HUES64 (cell line): ENCODE measurements around the gene MACROD2.
"Not testable (repeated sequence)": the region's sequence is repeated elsewhere in the genome, so short reads cannot be mapped to it uniquely, and the experiment has no call there.

Experiments
- H3K27ac ChIP-seq: 2 replicates; pipeline ENCODE4 v1.7.0; 2013; ENCODE audit warnings: low read depth, low read length, inconsistent platforms
- H3K27me3 ChIP-seq: 2 replicates; pipeline ENCODE4 v1.6.1; 2013; ENCODE audit warnings: mild to moderate bottlenecking, low read length; ENCODE audit not compliant: insufficient read depth
- H3K36me3 ChIP-seq: 2 replicates; pipeline ENCODE4 v1.6.1; 2013; ENCODE audit warnings: mild to moderate bottlenecking, low read length; ENCODE audit not compliant: insufficient read depth
- H3K4me1 ChIP-seq: 2 replicates; pipeline ENCODE4 v1.6.1; 2013; ENCODE audit warnings: mild to moderate bottlenecking, low read length, moderate library complexity; ENCODE audit not compliant: insufficient read depth
- H3K4me3 ChIP-seq: 2 replicates; pipeline ENCODE4 v1.5.1; 2013; ENCODE audit warnings: mild to moderate bottlenecking, low read length, moderate library complexity
- H3K9ac ChIP-seq: 2 replicates; pipeline ENCODE4 v1.6.1; 2013; ENCODE audit warnings: mild to moderate bottlenecking, low read depth, low read length
- H3K9me3 ChIP-seq: 2 replicates; pipeline ENCODE4 v1.6.1; 2013; ENCODE audit warnings: low read depth, low read length; ENCODE audit not compliant: insufficient read depth
- WGBS: fragments of 150-250, 120-280 bp; methylation state at CpG from one replicate; pipeline ENCODE4 v1.1.7; 2013; ENCODE audit warnings: missing lambda C conversion rate; 5-methylcytosine and 5-hydroxymethylcytosine counted together

Gene MACROD2

GRCh38 chr20:15528391-15529111 is 1533.2 kb downstream of the MACROD2 start:
- WGBS, result 84% methylated on average over 3 of the region's 4 CpGs

GRCh38 chr20:15535863-15536262 is 1540.5 kb downstream of the MACROD2 start:
- H3K27me3 ChIP-seq, result no peaks in the 10 kb centered on the region
- 96% methylated on average over 3 of the region's 3 CpGs for WGBS
- no peak overlapping the region for H3K4me3 ChIP-seq
- no peaks in the 10 kb centered on the region for H3K9me3 ChIP-seq
- H3K4me1 ChIP-seq, result no peaks in the 10 kb centered on the region
- H3K36me3 ChIP-seq, result no peaks in the 10 kb centered on the region
- H3K9ac ChIP-seq, result no peak overlapping the region
- H3K27ac ChIP-seq, result no peak overlapping the region

More at GRCh38 chr20:15528391-15529111, 1533.2 kb downstream of the MACROD2 start:
- Histone ChIP-seq H3K27ac (no peak overlapping the region), H3K9ac (no peak overlapping the region), H3K27me3 (no peaks in the 10 kb centered on the region), H3K4me3 (no peak overlapping the region), H3K9me3 (no peaks in the 10 kb centered on the region), H3K36me3 (no peaks in the 10 kb centered on the region), H3K4me1 (no peaks in the 10 kb centered on the region)

GRCh38 chr20:15537200-15537599 is 1541.9 kb downstream of the MACROD2 start:
- H3K4me1 ChIP-seq, H3K27ac ChIP-seq, H3K9ac ChIP-seq, H3K27me3 ChIP-seq, H3K9me3 ChIP-seq, H3K4me3 ChIP-seq, H3K36me3 ChIP-seq: not testable (repeated sequence)
- 83% methylated on average over 1 of the region's 1 CpG for WGBS

- no peaks in the 10 kb centered on the region; the same call in 1 of the 2 replicates for H3K9me3 ChIP-seq
- no peaks in the 10 kb centered on the region for H3K4me1 ChIP-seq
- no peak overlapping the region for H3K4me3 ChIP-seq
- no peak overlapping the region for H3K9ac ChIP-seq
- H3K27ac ChIP-seq, result no peak overlapping the region
- H3K36me3 ChIP-seq, result no peaks in the 10 kb centered on the region
- no peaks in the 10 kb centered on the region for H3K27me3 ChIP-seq
- whole genome bisulfite sequencing, result 98% methylated on average over 5 of the region's 5 CpGs
These were observed 1547.3 kb downstream of the MACROD2 start for GRCh38 chr20:15542655-15543054.

GRCh38 chr20:15544742-15545141 is 1549.4 kb downstream of the MACROD2 start:
- no peak overlapping the region for H3K27ac ChIP-seq
- no peak overlapping the region for H3K4me3 ChIP-seq
- 96% methylated on average over 2 of the region's 2 CpGs for WGBS
- H3K27me3 ChIP-seq, result no peaks in the 10 kb centered on the region
- H3K9ac ChIP-seq, result no peak overlapping the region
- no peaks in the 10 kb centered on the region; the same call in 1 of the 2 replicates for H3K9me3 ChIP-seq
- no peaks in the 10 kb centered on the region for H3K36me3 ChIP-seq
- no peaks in the 10 kb centered on the region for H3K4me1 ChIP-seq

GRCh38 chr20:15546525-15547023 is 1551.3 kb downstream of the MACROD2 start:
- H3K4me3 ChIP-seq, result no peak overlapping the region
- WGBS, result 96% methylated on average over 2 of the region's 2 CpGs
- H3K9ac ChIP-seq, result no peak overlapping the region
- no peaks in the 10 kb centered on the region for H3K4me1 ChIP-seq
- no peaks in the 10 kb centered on the region for H3K27me3 ChIP-seq
- H3K36me3 ChIP-seq, result no peaks in the 10 kb centered on the region
- no peak overlapping the region for H3K27ac ChIP-seq
- no peaks in the 10 kb centered on the region; the same call in 1 of the 2 replicates for H3K9me3 ChIP-seq

GRCh38 chr20:15547119-15547518 is 1551.8 kb downstream of the MACROD2 start:
- 94% methylated on average over 3 of the region's 3 CpGs for WGBS
- Histone ChIP-seq H3K9me3 (peaks cover under 1% of the 10 kb centered on the region; the same call in 1 of the 2 replicates), H3K36me3 (no peaks in the 10 kb centered on the region), H3K27me3 (no peaks in the 10 kb centered on the region), H3K9ac (no peak overlapping the region), H3K4me1 (no peaks in the 10 kb centered on the region), H3K4me3 (no peak overlapping the region), H3K27ac (no peak overlapping the region)

GRCh38 chr20:15550116-15550870 is 1555.0 kb downstream of the MACROD2 start:
- H3K4me1 ChIP-seq, result no peaks in the 10 kb centered on the region
- 95% methylated on average over 1 of the region's 2 CpGs for WGBS
- no peak overlapping the region for H3K27ac ChIP-seq
- H3K36me3 ChIP-seq, result no peaks in the 10 kb centered on the region
- 0 out of 2 replicates have a peak, but pooled peaks cover 7% of the 10 kb centered on the region for H3K9me3 ChIP-seq
- no peak overlapping the region for H3K9ac ChIP-seq
- no peak overlapping the region for H3K4me3 ChIP-seq
- H3K27me3 ChIP-seq, result no peaks in the 10 kb centered on the region

- H3K27me3 ChIP-seq, result no peaks in the 10 kb centered on the region
- WGBS, result 90% methylated on average over 2 of the region's 2 CpGs
- H3K36me3 ChIP-seq, result no peaks in the 10 kb centered on the region
These were observed 1560.6 kb downstream of the MACROD2 start for GRCh38 chr20:15555913-15556312.

GRCh38 chr20:15556869-15557268 is 1561.6 kb downstream of the MACROD2 start:
- 88% methylated on average over 1 of the region's 1 CpG for WGBS
- H3K27me3 ChIP-seq, result no peaks in the 10 kb centered on the region
- H3K36me3 ChIP-seq, result no peaks in the 10 kb centered on the region
- H3K27ac ChIP-seq, result no peak overlapping the region
- H3K4me1 ChIP-seq, result peaks cover 13% of the 10 kb centered on the region
- no peak overlapping the region for H3K9ac ChIP-seq
- H3K4me3 ChIP-seq, result no peak overlapping the region
- H3K9me3 ChIP-seq, result peaks cover 7% of the 10 kb centered on the region; the same call in 1 of the 2 replicates

More at GRCh38 chr20:15555913-15556312, 1560.6 kb downstream of the MACROD2 start:
- H3K27ac ChIP-seq, result no peak overlapping the region
- no peak overlapping the region for H3K4me3 ChIP-seq
- H3K9ac ChIP-seq, result no peak overlapping the region
- H3K4me1 ChIP-seq, result peaks cover 3% of the 10 kb centered on the region
- H3K9me3 ChIP-seq, result peaks cover 7% of the 10 kb centered on the region; the same call in 1 of the 2 replicates

GRCh38 chr20:15561070-15561569 is 1565.8 kb downstream of the MACROD2 start:
- peaks cover 25% of the 10 kb centered on the region for H3K4me1 ChIP-seq
- H3K27me3 ChIP-seq, result no peaks in the 10 kb centered on the region
- 95% methylated on average over 2 of the region's 3 CpGs for WGBS
- H3K4me3 ChIP-seq, result no peak overlapping the region
- H3K9ac ChIP-seq, result no peak overlapping the region
- no peaks in the 10 kb centered on the region for H3K36me3 ChIP-seq
- H3K9me3 ChIP-seq, result no peaks in the 10 kb centered on the region; the same call in 1 of the 2 replicates
- peak overlapping the region; percentile 70; the same call in 1 of the 2 replicates for H3K27ac ChIP-seq
